GM10847 (cell line): Measurements from ENCODE around the gene METTL22.

Experiments used
- POLR2A ChIP-seq: IDR thresholded peaks from 2 replicates; pipeline ENCODE4 v1.6.1; 2011; ENCODE audit not compliant: insufficient read length; ENCODE audit errors: extremely low read depth

METTL22 gene

GRCh38 chr16:8683640-8684039 is 62.1 kb downstream of the METTL22 start:
- no peak for TF ChIP-seq POLR2A

GRCh38 chr16:8685617-8686016 is 64.1 kb downstream of the METTL22 start:
- no peak for TF ChIP-seq POLR2A

- no peak for TF ChIP-seq POLR2A
Measured at GRCh38 chr16:8686031-8686621, 64.6 kb downstream of the METTL22 start.

- no peak for TF ChIP-seq POLR2A
Measured at GRCh38 chr16:8686879-8687278, 65.4 kb downstream of the METTL22 start.

GRCh38 chr16:8689686-8690085 is 68.2 kb downstream of the METTL22 start:
- TF ChIP-seq POLR2A, result no peak

GRCh38 chr16:8691728-8692127 is 70.2 kb downstream of the METTL22 start:
- no peak for TF ChIP-seq POLR2A

- TF ChIP-seq POLR2A, result no peak
Measured at GRCh38 chr16:8694795-8695728, 73.6 kb downstream of the METTL22 start.

GRCh38 chr16:8696880-8697279 is 75.4 kb downstream of the METTL22 start:
- TF ChIP-seq POLR2A, result no peak

- no peak for TF ChIP-seq POLR2A
Measured at GRCh38 chr16:8697965-8698364, 76.5 kb downstream of the METTL22 start.
